Skeletal muscle cell (primary cell): Measurements from ENCODE around the gene PLXNA2.

ENCODE experiments used
- DNase-seq: peaks from one replicate; pipeline ENCODE4 v3.0.0-alpha.2; 2010; ENCODE audit warnings: low read depth
- H3K4me3 ChIP-seq: 2 replicates; pipeline ENCODE4 v1.5.1; 2011; ENCODE audit warnings: low read depth, mild to moderate bottlenecking, control low read depth, low read length, moderate library complexity

The PLXNA2 gene

GRCh38 chr1:208209896-208210589, 34.1 kb downstream of the PLXNA2 start:
- no peak overlapping the region for H3K4me3 ChIP-seq
- no peak for DNase-seq

- DNase-seq: no peak
- H3K4me3 ChIP-seq: no peak overlapping the region
Observed at GRCh38 chr1:208209286-208209685, 34.9 kb downstream of the PLXNA2 start.

GRCh38 chr1:208208132-208208487, 36.1 kb downstream of the PLXNA2 start:
- no peak for DNase-seq
- H3K4me3 ChIP-seq: no peak overlapping the region

GRCh38 chr1:208207388-208208131, 36.6 kb downstream of the PLXNA2 start:
- no peak overlapping the region for H3K4me3 ChIP-seq
- peak; percentile 98 for DNase-seq

GRCh38 chr1:208206092-208206698, 38.0 kb downstream of the PLXNA2 start:
- DNase-seq: no peak
- no peak overlapping the region for H3K4me3 ChIP-seq

GRCh38 chr1:208205216-208206013, 38.8 kb downstream of the PLXNA2 start:
- no peak overlapping the region for H3K4me3 ChIP-seq

GRCh38 chr1:208204779-208205178, 39.4 kb downstream of the PLXNA2 start:
- H3K4me3 ChIP-seq: no peak overlapping the region
- no peak for DNase-seq

More at GRCh38 chr1:208205216-208206013, 38.8 kb downstream of the PLXNA2 start:
- DNase-seq: no peak

- no peak for DNase-seq
- no peak overlapping the region for H3K4me3 ChIP-seq
Observed at GRCh38 chr1:208203848-208204609, 40.2 kb downstream of the PLXNA2 start.

GRCh38 chr1:208203127-208203847, 40.9 kb downstream of the PLXNA2 start:
- no peak overlapping the region for H3K4me3 ChIP-seq
- DNase-seq: no peak

- H3K4me3 ChIP-seq: no peak overlapping the region
- no peak for DNase-seq
Observed at GRCh38 chr1:208202333-208202995, 41.7 kb downstream of the PLXNA2 start.

GRCh38 chr1:208201229-208201628, 43.0 kb downstream of the PLXNA2 start:
- peak; percentile 82 for DNase-seq
- H3K4me3 ChIP-seq: no peak overlapping the region

GRCh38 chr1:208200116-208200515, 44.1 kb downstream of the PLXNA2 start:
- no peak for DNase-seq
- no peak overlapping the region for H3K4me3 ChIP-seq

- DNase-seq: no peak
Observed at GRCh38 chr1:208198236-208198635, 45.9 kb downstream of the PLXNA2 start.

GRCh38 chr1:208194944-208195343, 49.2 kb downstream of the PLXNA2 start:
- DNase-seq: no peak
- H3K4me3 ChIP-seq: no peak overlapping the region

More at GRCh38 chr1:208198236-208198635, 45.9 kb downstream of the PLXNA2 start:
- no peak overlapping the region for H3K4me3 ChIP-seq

- no peak overlapping the region for H3K4me3 ChIP-seq
- DNase-seq: peak; percentile 68
Observed at GRCh38 chr1:208192995-208193394, 51.2 kb downstream of the PLXNA2 start.

GRCh38 chr1:208190784-208191183, 53.4 kb downstream of the PLXNA2 start:
- H3K4me3 ChIP-seq: no peak overlapping the region
- DNase-seq: no peak

GRCh38 chr1:208189716-208190115, 54.5 kb downstream of the PLXNA2 start:
- no peak overlapping the region for H3K4me3 ChIP-seq
- DNase-seq: no peak

- DNase-seq: no peak
- H3K4me3 ChIP-seq: no peak overlapping the region
Observed at GRCh38 chr1:208189183-208189582, 55.0 kb downstream of the PLXNA2 start.
